Neural cell (in vitro differentiated cells): ENCODE measurements around the gene FAXDC2.

Source experiments
- EZH2 ChIP-seq: fragments of 200-600, 300-800 bp; shearing (Covaris generic), sonication (generic); IDR thresholded peaks from 2 replicates; pipeline ENCODE4 v1.6.1; 2014; ENCODE audit warnings: antibody characterized with exemption, low read length, borderline replicate concordance, mild to moderate bottlenecking; ENCODE audit not compliant: insufficient read depth, poor library complexity, severe bottlenecking
- TF ChIP-seq, protein P1 (sequence below): fragments of 450-650 bp; IDR thresholded peaks from 2 replicates; pipeline ENCODE4 v1.5.1; 2014; ENCODE audit warnings: antibody characterized with exemption, mild to moderate bottlenecking, moderate library complexity; ENCODE audit not compliant: poor library complexity, severe bottlenecking
- TF ChIP-seq, protein P2 (sequence below): IDR thresholded peaks from 2 replicates; pipeline ENCODE4 v1.6.1; 2012; ENCODE audit warnings: borderline replicate concordance

DNA sequence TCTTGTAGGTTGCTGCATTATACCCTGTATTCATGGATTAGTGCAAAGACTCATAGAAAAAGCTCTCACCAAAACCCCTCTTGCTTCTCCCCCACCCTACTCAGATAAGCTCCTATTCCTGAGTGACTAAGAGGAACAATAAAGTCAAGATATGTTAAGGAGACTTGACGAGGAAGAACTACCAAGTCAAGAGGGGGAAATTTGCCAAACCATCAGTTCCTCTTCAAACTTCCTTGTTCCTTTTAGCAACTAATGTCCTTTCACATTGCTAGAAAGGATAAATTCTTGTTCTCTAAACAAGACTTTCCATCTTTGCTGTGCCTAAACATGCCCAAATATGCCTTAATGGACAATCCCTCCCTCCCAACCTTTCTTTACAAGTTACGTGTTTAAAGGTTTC lies 35.0 kb upstream of the FAXDC2 start:
- TF ChIP-seq, protein P1, sequence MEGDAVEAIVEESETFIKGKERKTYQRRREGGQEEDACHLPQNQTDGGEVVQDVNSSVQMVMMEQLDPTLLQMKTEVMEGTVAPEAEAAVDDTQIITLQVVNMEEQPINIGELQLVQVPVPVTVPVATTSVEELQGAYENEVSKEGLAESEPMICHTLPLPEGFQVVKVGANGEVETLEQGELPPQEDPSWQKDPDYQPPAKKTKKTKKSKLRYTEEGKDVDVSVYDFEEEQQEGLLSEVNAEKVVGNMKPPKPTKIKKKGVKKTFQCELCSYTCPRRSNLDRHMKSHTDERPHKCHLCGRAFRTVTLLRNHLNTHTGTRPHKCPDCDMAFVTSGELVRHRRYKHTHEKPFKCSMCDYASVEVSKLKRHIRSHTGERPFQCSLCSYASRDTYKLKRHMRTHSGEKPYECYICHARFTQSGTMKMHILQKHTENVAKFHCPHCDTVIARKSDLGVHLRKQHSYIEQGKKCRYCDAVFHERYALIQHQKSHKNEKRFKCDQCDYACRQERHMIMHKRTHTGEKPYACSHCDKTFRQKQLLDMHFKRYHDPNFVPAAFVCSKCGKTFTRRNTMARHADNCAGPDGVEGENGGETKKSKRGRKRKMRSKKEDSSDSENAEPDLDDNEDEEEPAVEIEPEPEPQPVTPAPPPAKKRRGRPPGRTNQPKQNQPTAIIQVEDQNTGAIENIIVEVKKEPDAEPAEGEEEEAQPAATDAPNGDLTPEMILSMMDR = no peak
- TF ChIP-seq, protein P2, sequence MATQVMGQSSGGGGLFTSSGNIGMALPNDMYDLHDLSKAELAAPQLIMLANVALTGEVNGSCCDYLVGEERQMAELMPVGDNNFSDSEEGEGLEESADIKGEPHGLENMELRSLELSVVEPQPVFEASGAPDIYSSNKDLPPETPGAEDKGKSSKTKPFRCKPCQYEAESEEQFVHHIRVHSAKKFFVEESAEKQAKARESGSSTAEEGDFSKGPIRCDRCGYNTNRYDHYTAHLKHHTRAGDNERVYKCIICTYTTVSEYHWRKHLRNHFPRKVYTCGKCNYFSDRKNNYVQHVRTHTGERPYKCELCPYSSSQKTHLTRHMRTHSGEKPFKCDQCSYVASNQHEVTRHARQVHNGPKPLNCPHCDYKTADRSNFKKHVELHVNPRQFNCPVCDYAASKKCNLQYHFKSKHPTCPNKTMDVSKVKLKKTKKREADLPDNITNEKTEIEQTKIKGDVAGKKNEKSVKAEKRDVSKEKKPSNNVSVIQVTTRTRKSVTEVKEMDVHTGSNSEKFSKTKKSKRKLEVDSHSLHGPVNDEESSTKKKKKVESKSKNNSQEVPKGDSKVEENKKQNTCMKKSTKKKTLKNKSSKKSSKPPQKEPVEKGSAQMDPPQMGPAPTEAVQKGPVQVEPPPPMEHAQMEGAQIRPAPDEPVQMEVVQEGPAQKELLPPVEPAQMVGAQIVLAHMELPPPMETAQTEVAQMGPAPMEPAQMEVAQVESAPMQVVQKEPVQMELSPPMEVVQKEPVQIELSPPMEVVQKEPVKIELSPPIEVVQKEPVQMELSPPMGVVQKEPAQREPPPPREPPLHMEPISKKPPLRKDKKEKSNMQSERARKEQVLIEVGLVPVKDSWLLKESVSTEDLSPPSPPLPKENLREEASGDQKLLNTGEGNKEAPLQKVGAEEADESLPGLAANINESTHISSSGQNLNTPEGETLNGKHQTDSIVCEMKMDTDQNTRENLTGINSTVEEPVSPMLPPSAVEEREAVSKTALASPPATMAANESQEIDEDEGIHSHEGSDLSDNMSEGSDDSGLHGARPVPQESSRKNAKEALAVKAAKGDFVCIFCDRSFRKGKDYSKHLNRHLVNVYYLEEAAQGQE = no peak
- TF ChIP-seq EZH2 = no peak
